HUES48 (cell line): ENCODE measurements around the gene FAM177B.
"Not testable (repeated sequence)": the region's sequence is repeated elsewhere in the genome, so short reads cannot be mapped to it uniquely, and the experiment has no call there.

Source experiments
- H3K27ac ChIP-seq: one replicate; pipeline ENCODE4 v1.7.0; 2013; ENCODE audit warnings: low read depth, low read length, inconsistent platforms
- H3K27me3 ChIP-seq: 2 replicates; pipeline ENCODE4 v1.6.1; 2013; ENCODE audit warnings: mild to moderate bottlenecking, low read length; ENCODE audit not compliant: control insufficient read depth, insufficient read depth
- H3K36me3 ChIP-seq: 2 replicates; pipeline ENCODE4 v1.6.1; 2013; ENCODE audit warnings: low read length; ENCODE audit not compliant: control insufficient read depth, insufficient read depth
- H3K4me1 ChIP-seq: 2 replicates; pipeline ENCODE4 v1.6.1; 2013; ENCODE audit warnings: mild to moderate bottlenecking, low read length; ENCODE audit not compliant: control insufficient read depth, insufficient read depth
- H3K4me3 ChIP-seq: 2 replicates; pipeline ENCODE4 v1.5.1; 2013; ENCODE audit warnings: mild to moderate bottlenecking, low read depth, low read length
- H3K9ac ChIP-seq: 2 replicates; pipeline ENCODE4 v1.6.1; 2013; ENCODE audit warnings: mild to moderate bottlenecking, low read depth, low read length, moderate library complexity
- H3K9me3 ChIP-seq: 2 replicates; pipeline ENCODE4 v1.6.1; 2013; ENCODE audit warnings: low read length; ENCODE audit not compliant: control insufficient read depth, insufficient read depth

The FAM177B gene

DNA sequence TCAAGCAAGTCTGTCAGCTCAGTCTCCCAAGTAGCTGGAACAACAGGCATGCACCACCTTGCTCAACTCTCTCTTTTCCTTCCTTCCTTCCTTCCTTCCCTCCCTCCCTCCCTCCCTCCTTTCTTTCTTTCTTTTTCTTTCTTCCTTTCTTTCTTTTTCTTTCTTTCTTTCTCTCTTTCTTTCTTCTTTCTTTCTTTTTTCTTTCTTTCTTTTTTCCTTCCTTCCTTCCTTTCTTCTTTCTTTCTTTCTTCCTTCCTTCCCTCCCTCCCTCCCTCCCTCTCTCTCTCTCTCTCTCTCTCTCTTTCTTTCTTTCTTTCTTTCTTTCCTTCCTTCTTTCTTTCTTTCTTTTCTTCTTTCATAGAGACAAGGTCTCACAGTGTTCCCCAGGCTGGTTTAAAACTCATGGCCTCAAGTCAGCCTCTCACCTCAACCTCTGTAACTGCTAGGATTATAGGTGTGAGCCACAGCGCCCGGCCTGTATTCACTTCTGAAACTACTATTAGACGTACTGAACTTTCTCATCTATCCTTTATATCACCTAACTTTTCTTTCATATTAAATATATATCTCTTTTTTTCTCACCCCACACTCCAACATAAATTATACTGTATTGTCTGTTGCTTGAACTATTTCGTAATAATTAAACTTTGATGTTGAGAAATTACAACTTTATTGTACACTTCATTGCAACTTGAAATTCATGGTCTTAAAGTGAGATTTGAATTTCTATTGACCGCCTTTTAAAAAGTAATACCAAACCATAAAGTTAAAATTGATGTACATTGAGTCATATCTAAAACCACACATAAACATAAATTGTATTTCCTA, 4.8 kb downstream of the FAM177B start:
- not testable (repeated sequence) for H3K9ac ChIP-seq, H3K36me3 ChIP-seq, H3K9me3 ChIP-seq, H3K4me3 ChIP-seq, H3K4me1 ChIP-seq, H3K27me3 ChIP-seq, H3K27ac ChIP-seq

DNA sequence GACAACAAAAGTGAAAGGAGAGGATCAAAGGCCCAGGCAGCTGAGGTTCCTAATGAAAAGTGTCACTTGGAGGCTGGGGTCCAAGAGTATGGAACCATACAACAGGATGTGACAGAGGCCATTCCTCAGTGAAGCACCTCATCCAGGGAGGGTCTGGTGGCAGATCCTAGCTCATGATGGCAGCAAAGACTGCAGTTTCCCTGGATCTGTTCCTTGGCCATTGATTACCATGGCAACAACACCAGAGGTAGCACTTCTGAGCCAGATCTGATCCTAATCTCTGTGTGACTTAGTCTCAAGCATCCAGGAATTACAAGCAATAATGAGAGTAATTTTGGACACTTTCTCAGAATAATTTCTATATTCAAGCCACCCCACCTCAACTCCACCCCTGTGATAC, 12.9 kb downstream of the FAM177B start:
- Histone ChIP-seq H3K27me3 (no peaks in the 10 kb centered on the region), H3K9ac (no peak overlapping the region), H3K9me3 (no peaks in the 10 kb centered on the region), H3K4me3 (no peak overlapping the region), H3K4me1 (no peaks in the 10 kb centered on the region), H3K27ac (no peak overlapping the region), H3K36me3 (no peaks in the 10 kb centered on the region)

DNA sequence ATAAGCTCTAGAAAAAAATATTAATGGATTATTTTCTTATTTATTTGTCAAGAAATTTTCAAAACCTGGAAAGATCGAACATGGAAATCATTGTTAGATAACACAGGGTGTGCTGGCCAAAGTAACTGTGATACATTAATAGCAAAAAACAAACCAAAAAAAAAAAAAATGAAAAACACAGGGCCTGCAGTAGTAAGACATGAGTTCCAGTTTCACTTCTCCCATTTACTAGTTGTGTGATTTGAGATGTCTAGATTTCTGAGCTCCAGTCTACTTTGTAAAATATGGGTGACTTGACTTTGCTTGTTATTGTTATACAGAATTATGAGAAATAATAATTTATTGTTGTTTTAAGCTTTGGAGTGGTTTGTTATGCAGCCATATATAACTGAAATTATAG, 13.6 kb downstream of the FAM177B start:
- Histone ChIP-seq H3K27ac (no peak overlapping the region), H3K4me3 (no peak overlapping the region), H3K4me1 (no peaks in the 10 kb centered on the region), H3K9me3 (no peaks in the 10 kb centered on the region), H3K27me3 (no peaks in the 10 kb centered on the region), H3K9ac (no peak overlapping the region), H3K36me3 (no peaks in the 10 kb centered on the region)

DNA sequence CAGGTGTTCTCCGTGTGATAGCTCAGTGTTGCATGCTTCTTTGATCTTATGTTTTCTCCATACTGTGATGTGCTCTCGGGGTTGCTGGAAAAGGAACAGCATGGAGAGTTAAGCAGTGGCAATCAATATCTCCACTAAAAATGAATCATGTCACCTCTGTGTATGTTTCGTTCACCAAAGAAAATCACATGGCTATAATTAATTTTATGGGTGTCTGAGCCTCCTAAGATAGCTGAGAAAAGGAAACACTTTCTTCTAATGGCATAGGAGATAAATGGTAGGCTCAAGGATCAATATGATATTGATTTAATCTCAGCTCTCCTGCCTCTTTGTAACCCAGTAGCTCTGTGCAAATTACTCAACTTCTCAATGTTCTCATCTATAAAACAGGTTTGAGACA, 14.3 kb downstream of the FAM177B start:
- no peaks in the 10 kb centered on the region for H3K36me3 ChIP-seq
- H3K27me3 ChIP-seq = no peaks in the 10 kb centered on the region
- no peaks in the 10 kb centered on the region for H3K4me1 ChIP-seq
- H3K4me3 ChIP-seq = no peak overlapping the region
- H3K9me3 ChIP-seq = no peaks in the 10 kb centered on the region
- no peak overlapping the region for H3K9ac ChIP-seq
- H3K27ac ChIP-seq = no peak overlapping the region

- no peaks in the 10 kb centered on the region for H3K9me3 ChIP-seq
- H3K36me3 ChIP-seq = no peaks in the 10 kb centered on the region
- no peaks in the 10 kb centered on the region for H3K4me1 ChIP-seq
- H3K4me3 ChIP-seq = no peak overlapping the region
- H3K27me3 ChIP-seq = no peaks in the 10 kb centered on the region
- H3K9ac ChIP-seq = no peak overlapping the region
- no peak overlapping the region for H3K27ac ChIP-seq
Observed at GRCh38 chr1:222754366-222755139, 17.6 kb downstream of the FAM177B start.

DNA sequence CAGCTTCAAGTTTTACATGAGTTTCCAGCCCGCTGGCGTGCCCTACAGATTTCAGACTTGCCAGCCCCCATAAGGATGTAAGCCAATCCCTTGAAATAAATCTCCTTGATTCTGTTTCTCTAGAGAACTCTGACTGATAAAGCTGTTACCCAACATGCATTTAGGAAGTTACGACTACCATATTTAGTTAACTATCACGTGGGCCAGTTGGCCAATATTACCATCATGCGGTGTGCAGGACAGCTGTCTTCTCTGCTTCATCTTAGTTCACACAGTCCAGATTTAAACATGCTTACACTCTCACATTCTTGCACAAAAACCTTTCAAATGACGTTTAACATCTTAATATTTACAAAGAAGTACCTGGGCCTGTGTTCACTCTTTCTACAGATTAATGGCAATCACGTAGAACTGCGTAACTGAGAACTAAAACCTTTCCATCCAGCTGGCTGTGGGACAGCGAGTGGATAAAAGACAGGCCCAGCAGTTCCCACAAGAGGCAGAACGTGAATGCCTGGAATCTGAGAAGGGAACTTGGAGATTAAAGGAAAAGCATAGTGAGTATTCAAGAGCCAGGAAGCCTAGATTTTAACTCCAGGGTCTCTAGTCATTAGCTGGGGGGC, 20.8 kb downstream of the FAM177B start:
- Histone ChIP-seq H3K27ac (no peak overlapping the region), H3K9ac (no peak overlapping the region), H3K4me1 (no peaks in the 10 kb centered on the region), H3K4me3 (no peak overlapping the region), H3K9me3 (no peaks in the 10 kb centered on the region), H3K27me3 (no peaks in the 10 kb centered on the region), H3K36me3 (no peaks in the 10 kb centered on the region)

- Histone ChIP-seq H3K4me1 (no peaks in the 10 kb centered on the region), H3K9me3 (no peaks in the 10 kb centered on the region), H3K9ac (no peak overlapping the region), H3K36me3 (no peaks in the 10 kb centered on the region), H3K27ac (no peak overlapping the region), H3K4me3 (no peak overlapping the region), H3K27me3 (no peaks in the 10 kb centered on the region)
Observed at GRCh38 chr1:222759451-222760035, 22.5 kb downstream of the FAM177B start.

GRCh38 chr1:222761083-222761482, 24.1 kb downstream of the FAM177B start:
- no peak overlapping the region for H3K4me3 ChIP-seq

DNA sequence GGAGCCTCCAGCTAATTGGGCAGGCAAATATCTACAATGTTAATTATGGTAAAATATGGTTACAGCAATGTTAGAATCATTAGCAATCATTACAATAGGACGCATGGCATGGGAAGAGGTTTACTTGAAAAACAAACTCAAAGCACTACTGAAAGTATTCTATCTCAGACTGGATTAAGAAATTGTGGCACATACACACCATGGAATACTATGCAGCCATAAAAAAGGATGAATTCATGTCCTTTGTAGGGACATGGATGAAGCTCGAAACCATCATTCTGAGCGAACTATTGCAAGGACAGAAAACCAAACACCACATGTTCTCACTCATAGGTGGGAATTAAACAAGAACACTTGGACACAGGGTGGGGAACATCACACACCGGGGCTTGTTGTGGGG, 25.2 kb downstream of the FAM177B start:
- not testable (repeated sequence) for H3K9me3 ChIP-seq, H3K27ac ChIP-seq, H3K36me3 ChIP-seq, H3K4me3 ChIP-seq, H3K9ac ChIP-seq, H3K27me3 ChIP-seq, H3K4me1 ChIP-seq

More at GRCh38 chr1:222761083-222761482, 24.1 kb downstream of the FAM177B start:
- Histone ChIP-seq H3K27me3 (no peaks in the 10 kb centered on the region), H3K9me3 (no peaks in the 10 kb centered on the region), H3K9ac (no peak overlapping the region), H3K36me3 (no peaks in the 10 kb centered on the region), H3K27ac (no peak overlapping the region), H3K4me1 (no peaks in the 10 kb centered on the region)

DNA sequence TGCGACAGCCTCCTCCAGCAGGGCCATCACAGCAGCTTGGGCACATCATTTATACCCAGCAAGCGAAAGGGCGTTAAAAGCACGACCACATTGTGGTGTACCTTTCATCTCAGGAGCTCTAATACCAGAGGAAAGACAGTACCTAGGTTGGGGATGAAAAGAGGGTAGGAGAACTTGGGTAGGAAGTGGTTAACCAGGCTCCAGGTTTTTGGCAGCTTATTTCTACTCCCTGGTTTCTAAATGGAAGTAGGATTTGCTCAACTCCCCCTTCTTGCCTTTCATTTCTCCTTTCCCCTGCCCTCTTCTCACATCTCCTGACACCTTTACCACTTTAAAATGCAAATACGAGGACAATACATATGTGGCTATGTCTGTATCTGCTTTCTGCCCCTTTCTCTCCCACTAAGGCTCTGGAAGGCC, 30.2 kb downstream of the FAM177B start:
- Histone ChIP-seq H3K4me1 (no peaks in the 10 kb centered on the region), H3K36me3 (no peaks in the 10 kb centered on the region), H3K9ac (no peak overlapping the region), H3K4me3 (no peak overlapping the region), H3K27ac (no peak overlapping the region), H3K9me3 (peaks cover 19% of the 10 kb centered on the region), H3K27me3 (no peaks in the 10 kb centered on the region)

DNA sequence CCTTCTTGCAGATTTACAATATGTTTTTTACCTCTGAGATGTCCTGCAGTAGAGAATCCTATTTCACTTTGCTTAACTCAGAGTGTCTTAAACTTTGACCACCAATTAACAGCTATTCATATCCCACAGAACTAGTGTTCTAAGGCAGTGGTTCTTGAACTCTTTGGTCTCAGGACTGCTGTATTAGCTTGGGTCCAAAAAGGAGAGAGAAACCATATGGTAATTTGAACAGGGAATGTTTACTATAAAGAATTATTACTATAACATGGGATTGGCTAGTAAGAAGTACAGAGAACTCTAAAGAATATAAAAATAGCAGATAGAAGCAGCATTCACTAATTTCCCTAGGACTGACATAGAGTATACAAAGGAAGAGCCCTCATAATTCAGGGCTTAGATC, 31.6 kb downstream of the FAM177B start:
- Histone ChIP-seq H3K36me3 (no peaks in the 10 kb centered on the region), H3K27ac (no peak overlapping the region), H3K4me3 (no peak overlapping the region), H3K9ac (no peak overlapping the region), H3K27me3 (no peaks in the 10 kb centered on the region), H3K4me1 (no peaks in the 10 kb centered on the region), H3K9me3 (peaks cover 19% of the 10 kb centered on the region)
